Urinary bladder (tissue), 4 donors: ENCODE measurements around the gene KIAA1614. TPM values are rescaled to one million over a fixed set of nuclear protein-coding genes. Genes with fewer than 3 reads are reported as not detected.
"Not testable (repeated sequence)": the region's sequence is repeated elsewhere in the genome, so short reads cannot be mapped to it uniquely, and the experiment has no call there.

Experiments
- DNase-seq: peaks from one replicate; pipeline ENCODE4 v3.0.0-alpha.2; 2015; ENCODE audit errors: extremely low spot score
- H3K27ac ChIP-seq: one replicate; pipeline ENCODE4 v1.5.1; 2013; ENCODE audit warnings: low read depth, mild to moderate bottlenecking, moderate library complexity
- H3K36me3 ChIP-seq: one replicate; pipeline ENCODE4 v1.6.1; 2013; ENCODE audit warnings: mild to moderate bottlenecking, moderate library complexity; ENCODE audit not compliant: insufficient read depth
- H3K4me1 ChIP-seq: one replicate; pipeline ENCODE4 v1.6.1; 2013; ENCODE audit warnings: mild to moderate bottlenecking, moderate library complexity; ENCODE audit not compliant: insufficient read depth
- H3K4me3 ChIP-seq: one replicate; pipeline ENCODE4 v1.5.1; 2013; ENCODE audit warnings: low read depth, low read length
- WGBS: extraction: QIAGEN DNeasy Blood & Tissue Kit; methylation state at CpG from one replicate; pipeline ENCODE4 v1.1.7; 2013; 5-methylcytosine and 5-hydroxymethylcytosine counted together
- polyA plus RNA-seq: library from polyadenylated mRNA; stranded (reverse); fragments of 200-250 nt; gene quantifications from one replicate; pipeline ENCODE4 v1.2.3, GENCODE V29; 2013
- total RNA-seq: library from RNA; depleted of rRNA; stranded (reverse); fragments of >200 nt; gene quantifications from one replicate; pipeline ENCODE4 v1.2.3, GENCODE V29; 2014
- donor health status: healthy with polysubstance abuse.
- donor health status: healthy.

The KIAA1614 gene
- total and polyA plus RNA-seq, 2 donors = 5.8 to 16.6 TPM

- H3K27ac ChIP-seq = peak overlapping the region; percentile 72
- 81% methylated on average over 22 of the region's 22 CpGs for WGBS
- no peak for DNase-seq
- H3K4me3 ChIP-seq = no peak overlapping the region
- H3K36me3 ChIP-seq = no peaks in the 10 kb centered on the region
- H3K4me1 ChIP-seq = no peaks in the 10 kb centered on the region
Measured at GRCh38 chr1:180947901-180948640, 35.4 kb downstream of the KIAA1614 start.

- WGBS = 62% methylated on average over 26 of the region's 26 CpGs
- Histone ChIP-seq H3K4me1 (no peaks in the 10 kb centered on the region), H3K27ac (peak overlapping the region; percentile 30), H3K36me3 (no peaks in the 10 kb centered on the region), H3K4me3 (no peak overlapping the region)
- no peak for DNase-seq
Measured at GRCh38 chr1:180948641-180949615, 36.2 kb downstream of the KIAA1614 start.

DNA sequence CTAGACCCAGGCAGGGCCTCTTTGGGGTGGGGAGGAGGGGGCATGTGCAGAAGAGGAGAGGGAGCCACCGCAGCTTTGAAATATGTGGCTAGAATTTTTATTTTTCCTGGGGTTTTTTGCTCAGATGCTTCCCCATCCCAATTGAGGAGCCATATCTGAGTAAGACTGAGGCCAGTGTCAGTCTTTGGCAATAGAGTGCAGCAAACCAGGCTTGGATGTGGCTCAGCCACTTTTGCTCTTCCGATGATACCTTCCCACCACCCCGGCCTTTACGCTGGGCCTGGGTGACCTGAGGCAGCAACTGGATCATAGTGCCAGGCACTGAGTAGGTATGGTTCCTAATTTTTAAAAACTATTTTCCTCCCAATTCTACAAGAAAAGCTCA lies 36.9 kb downstream of the KIAA1614 start:
- H3K27ac ChIP-seq = no peak overlapping the region

GRCh38 chr1:180950321-180950720 lies 37.6 kb downstream of the KIAA1614 start:
- H3K36me3 ChIP-seq = no peaks in the 10 kb centered on the region
- no peak for DNase-seq
- H3K27ac ChIP-seq = no peak overlapping the region
- H3K4me3 ChIP-seq = no peak overlapping the region
- 91% methylated on average over 12 of the region's 12 CpGs for WGBS
- H3K4me1 ChIP-seq = no peaks in the 10 kb centered on the region

More for the DNA sequence above, 36.9 kb downstream of the KIAA1614 start:
- no peaks in the 10 kb centered on the region for H3K36me3 ChIP-seq
- DNase-seq = no peak
- H3K4me1 ChIP-seq = no peaks in the 10 kb centered on the region
- H3K4me3 ChIP-seq = no peak overlapping the region
- WGBS = 88% methylated on average over 4 of the region's 4 CpGs

GRCh38 chr1:180951186-180951745 lies 38.6 kb downstream of the KIAA1614 start:
- H3K36me3 ChIP-seq = no peaks in the 10 kb centered on the region
- no peaks in the 10 kb centered on the region for H3K4me1 ChIP-seq
- H3K4me3 ChIP-seq = no peak overlapping the region
- no peak overlapping the region for H3K27ac ChIP-seq
- WGBS = 95% methylated on average over 11 of the region's 11 CpGs
- DNase-seq = no peak

GRCh38 chr1:180951836-180952656 lies 39.3 kb downstream of the KIAA1614 start:
- no peak for DNase-seq
- no peak overlapping the region for H3K27ac ChIP-seq
- H3K36me3 ChIP-seq = no peaks in the 10 kb centered on the region
- 80% methylated on average over 5 of the region's 5 CpGs for WGBS
- H3K4me3 ChIP-seq = no peak overlapping the region
- H3K4me1 ChIP-seq = no peaks in the 10 kb centered on the region

- WGBS = 94% methylated on average over 6 of the region's 6 CpGs
- no peak overlapping the region for H3K4me3 ChIP-seq
- H3K36me3 ChIP-seq = no peaks in the 10 kb centered on the region
- H3K4me1 ChIP-seq = no peaks in the 10 kb centered on the region
- no peak overlapping the region for H3K27ac ChIP-seq
- no peak for DNase-seq
Measured at GRCh38 chr1:180952657-180953013, 39.9 kb downstream of the KIAA1614 start.

GRCh38 chr1:180953291-180954004 lies 40.8 kb downstream of the KIAA1614 start:
- Histone ChIP-seq H3K4me1 (no peaks in the 10 kb centered on the region), H3K36me3 (no peaks in the 10 kb centered on the region), H3K27ac (no peak overlapping the region), H3K4me3 (peak overlapping the region; percentile 54)
- no peak for DNase-seq
- WGBS = 20% methylated on average over 41 of the region's 41 CpGs

DNA sequence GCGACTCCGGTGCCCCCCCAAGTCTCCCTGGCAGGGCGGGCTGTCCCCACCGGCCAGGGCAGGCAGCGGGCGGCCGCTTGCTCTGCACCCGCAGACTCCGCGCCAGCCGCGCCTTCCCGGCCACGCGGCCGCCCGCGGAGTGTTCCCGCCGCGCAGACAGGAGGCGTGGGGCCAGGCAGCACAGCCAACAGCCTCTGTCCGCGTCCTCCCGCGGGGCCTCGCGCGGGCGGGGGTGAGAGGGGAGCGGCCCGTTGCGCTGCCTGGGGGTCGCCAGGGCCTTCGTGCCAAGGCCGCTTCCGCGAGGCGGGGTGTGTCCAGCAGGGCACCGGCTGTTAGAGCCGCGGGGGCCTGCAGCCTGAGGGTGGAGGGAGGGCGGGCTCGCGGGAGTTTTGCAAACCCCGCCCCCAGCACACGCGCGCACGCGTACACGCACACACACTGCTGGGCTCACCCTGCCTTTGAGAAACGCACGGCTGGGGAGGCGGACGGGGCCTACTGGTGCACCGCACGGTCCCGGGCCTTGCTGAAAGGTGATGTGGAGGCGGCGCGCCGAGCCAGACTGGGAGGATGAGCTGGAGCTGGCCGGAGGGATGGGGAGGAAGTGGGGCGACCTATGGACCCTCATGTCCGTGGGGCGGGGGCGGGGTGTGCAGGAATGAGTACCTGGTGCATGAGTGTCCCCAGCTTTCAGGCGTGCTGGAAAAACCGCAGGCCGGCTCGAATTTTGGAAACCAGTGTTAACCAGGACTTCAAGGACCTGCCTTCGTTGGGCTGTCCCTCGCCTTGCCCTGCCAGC lies 41.5 kb downstream of the KIAA1614 start:
- Histone ChIP-seq H3K36me3 (no peaks in the 10 kb centered on the region), H3K4me1 (no peaks in the 10 kb centered on the region), H3K4me3 (peak overlapping the region; percentile 54), H3K27ac (peak overlapping the region; percentile 35)
- 11% methylated on average over 74 of the region's 74 CpGs for WGBS
- no peak for DNase-seq

- 66% methylated on average over 10 of the region's 10 CpGs for WGBS
- Histone ChIP-seq H3K4me1 (no peaks in the 10 kb centered on the region), H3K4me3 (no peak overlapping the region), H3K27ac (no peak overlapping the region), H3K36me3 (no peaks in the 10 kb centered on the region)
- no peak for DNase-seq
Measured at GRCh38 chr1:180954801-180955165, 42.1 kb downstream of the KIAA1614 start.

- Histone ChIP-seq H3K27ac (no peak overlapping the region), H3K36me3 (no peaks in the 10 kb centered on the region), H3K4me3 (no peak overlapping the region), H3K4me1 (no peaks in the 10 kb centered on the region)
- no peak for DNase-seq
- 87% methylated on average over 8 of the region's 8 CpGs for WGBS
Measured at GRCh38 chr1:180956028-180956640, 43.4 kb downstream of the KIAA1614 start.

DNA sequence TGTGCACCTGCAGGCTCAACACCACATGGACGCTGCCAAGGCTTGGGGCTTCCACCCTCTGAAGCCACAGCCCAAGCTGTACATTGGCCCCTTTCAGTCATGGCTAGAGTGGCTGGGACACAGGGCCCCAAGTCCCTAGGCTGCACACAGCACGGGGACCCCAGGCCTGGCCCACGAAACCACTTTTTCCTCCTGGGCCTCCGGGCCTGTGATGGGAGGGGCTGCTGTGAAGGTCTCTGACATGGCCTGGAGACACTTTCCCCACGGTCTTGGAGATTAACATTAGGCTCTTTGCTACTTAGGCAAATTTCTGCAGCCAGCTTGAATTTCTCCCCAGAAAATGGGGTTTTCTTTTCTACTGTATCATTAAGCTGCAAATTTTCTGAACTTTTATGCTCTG lies 46.9 kb downstream of the KIAA1614 start:
- not testable (repeated sequence) for H3K27ac ChIP-seq, H3K4me1 ChIP-seq, DNase-seq, H3K4me3 ChIP-seq, H3K36me3 ChIP-seq
- WGBS = 96% methylated on average over 5 of the region's 5 CpGs
